K562 (cell line): ENCODE results near the gene HLF. TPM values are rescaled to one million over a fixed set of nuclear protein-coding genes. Genes with fewer than 3 reads are reported as not detected.
A peak's percentile ranks its signal among the peaks of the same experiment; 100 is the strongest.

Source experiments
- ATAC-seq: fragments of 200-7000 bp; cut with Tn5 transposase; 3 replicates; pipeline ENCODE4 v1.9.1; 2020; ENCODE audit warnings: moderate library complexity
- BruUV-seq: library from RNA; stranded (reverse); fragments of 400-500 nt; replicated peaks from 2 replicates; lab custom pipeline; 2021; lab: Mats Ljungman, UMichigan
- CTCF ChIA-PET: fragments of 300-600 bp; formaldehyde crosslinking; extraction: SDS; loops from one replicate; lab custom pipeline; 2021; ENCODE audit warnings: low intra/inter-chr PET ratio; lab: Yijun Ruan, JAX
- POLR2A ChIA-PET: fragments of 300-600, 350-650 bp; sonication (Branson Sonifier 250); formaldehyde crosslinking; extraction: SDS; loops from one replicate; lab custom pipeline; 2021; ENCODE audit warnings: antibody characterized with exemption, inconsistent platforms; lab: Yijun Ruan, JAX
- DNase-seq, 4 experiments: peaks; one replicate each; pipeline versions ENCODE4 v3.0.0 to v3.0.0-alpha.2; 2011 to 2018; ENCODE audit warnings: low spot score in 3 of 4, mixed read lengths in 3 of 4; ENCODE audit errors: extremely low read depth in 1 of 4
- FAIRE-seq: peaks from 2 replicates; lab custom pipeline; 2011; peaks lifted over from hg19 to GRCh38; lab: Jason Lieb, UNC
- H2AFZ ChIP-seq: 2 replicates; pipeline ENCODE4 v1.6.0; 2011; ENCODE audit warnings: low read depth, low read length, control low read depth, inconsistent platforms
- H3K27ac ChIP-seq: fragments of 200-600 bp; 3 replicates; pipeline ENCODE4 v1.8.0; 2011; ENCODE audit warnings: low read depth, mild to moderate bottlenecking, control low read depth, inconsistent platforms, low read length, moderate library complexity, mixed read lengths; ENCODE audit errors: extremely low read depth
- H3K27me3 ChIP-seq, 2 experiments: fragments of 300-600 bp in 1 of 2; 2 replicates in 1 of 2; 3 replicates in 1 of 2; pipeline versions ENCODE4 v1.6.0 to v1.8.0; 2011; ENCODE audit warnings: inconsistent platforms in 2 of 2, low read length in 2 of 2, mild to moderate bottlenecking in 1 of 2, mixed read lengths in 1 of 2, moderate library complexity in 1 of 2; ENCODE audit not compliant: control insufficient read depth in 2 of 2, insufficient read depth in 2 of 2
- H3K36me3 ChIP-seq: fragments of 300-600 bp; 3 replicates; pipeline ENCODE4 v1.8.0; 2011; ENCODE audit warnings: mild to moderate bottlenecking, low read length, inconsistent platforms; ENCODE audit not compliant: control insufficient read depth, insufficient read depth
- H3K4me1 ChIP-seq, 2 experiments: fragments of 200-600 bp in 1 of 2; replicated peaks in 1 of 2; 2 replicates in 1 of 2; 3 replicates in 1 of 2; pipeline versions ENCODE4 v1.5.1 to v1.8.0; 2011; ENCODE audit warnings: inconsistent platforms in 2 of 2, low read length in 2 of 2, mild to moderate bottlenecking in 1 of 2, mixed read lengths in 1 of 2, moderate library complexity in 1 of 2; ENCODE audit not compliant: control insufficient read depth in 2 of 2, insufficient read depth in 2 of 2
- H3K4me2 ChIP-seq: 2 replicates; pipeline ENCODE4 v1.6.1; 2011; ENCODE audit warnings: low read length, control low read depth, inconsistent platforms, mixed read lengths; ENCODE audit not compliant: insufficient read depth
- H3K4me3 ChIP-seq: fragments of 200-600 bp; sonication (generic), shearing (Covaris generic); 2 replicates; pipeline ENCODE4 v1.5.1; 2016; ENCODE audit warnings: control low read depth, inconsistent platforms
- H3K79me2 ChIP-seq: fragments of 200-600 bp; 3 replicates; pipeline ENCODE4 v1.8.0; 2011; ENCODE audit warnings: low read length, inconsistent platforms; ENCODE audit not compliant: control insufficient read depth, insufficient read depth
- H3K9ac ChIP-seq, 2 experiments: 2 replicates each; pipeline versions ENCODE4 v1.6.0 to v1.6.1; 2011; ENCODE audit warnings: low read depth in 2 of 2, low read length in 2 of 2, control low read depth in 1 of 2, inconsistent platforms in 1 of 2, mild to moderate bottlenecking in 1 of 2, mixed read lengths in 1 of 2; ENCODE audit not compliant: insufficient read depth in 1 of 2
- H3K9me1 ChIP-seq: one replicate; pipeline ENCODE4 v1.6.0; 2011; ENCODE audit warnings: inconsistent platforms, mild to moderate bottlenecking, low read length, moderate library complexity; ENCODE audit not compliant: control insufficient read depth, insufficient read depth
- H3K9me3 ChIP-seq: replicated peaks from 2 replicates; pipeline ENCODE4 v1.5.1; 2011; ENCODE audit warnings: low read depth, low read length, inconsistent platforms; ENCODE audit not compliant: control insufficient read depth, insufficient read depth
- H4K20me1 ChIP-seq: replicated peaks from 2 replicates; pipeline ENCODE4 v1.6.1; 2011; ENCODE audit warnings: low read length, inconsistent platforms, mixed read lengths; ENCODE audit not compliant: control insufficient read depth, insufficient read depth
- ARID1B ChIP-seq: fragments of 450-650 bp; IDR thresholded peaks from 2 replicates; pipeline ENCODE4 v1.6.1; 2016; ENCODE audit warnings: antibody characterized with exemption, mild to moderate bottlenecking, inconsistent platforms
- CAMTA2 ChIP-seq: fragments of 250-450 bp; sonication (Bioruptor Pico); conservative IDR thresholded peaks from 2 replicates; pipeline ENCODE4 v1.5.1; 2022
- CREM ChIP-seq: IDR thresholded peaks from 2 replicates; pipeline ENCODE4 v1.6.1; 2014; ENCODE audit warnings: antibody characterized with exemption, low read depth
- FOSL1 ChIP-seq: fragments of 200-800 bp; sonication (Bioruptor generic); conservative IDR thresholded peaks from 2 replicates; pipeline ENCODE4 v1.6.1; 2016; ENCODE audit warnings: missing genetic modification characterization, missing compliant biosample characterization
- JUN ChIP-seq, 2 experiments: sonication (generic) in 1 of 2; formaldehyde crosslinking in 1 of 2; IDR thresholded peaks; 2 replicates each; pipeline versions ENCODE4 v1.6.1 to v1.8.0; 2012 to 2022; ENCODE audit warnings: borderline replicate concordance in 2 of 2, mild to moderate bottlenecking in 2 of 2, improper control_type of control experiment in 1 of 2, low read depth in 1 of 2, low read length in 1 of 2, missing genetic modification reagents in 1 of 2
- JUND ChIP-seq, 2 experiments: IDR thresholded peaks; 2 replicates in 1 of 2; 3 replicates in 1 of 2; pipeline ENCODE4 v1.6.1; 2011; ENCODE audit warnings: borderline replicate concordance in 2 of 2, low read depth in 2 of 2, low read length in 2 of 2, improper control_type of control experiment in 1 of 2, missing biosample characterization in 1 of 2, missing genetic modification characterization in 1 of 2, missing genetic modification reagents in 1 of 2
- L3MBTL2 ChIP-seq: fragments of 450-650 bp; IDR thresholded peaks from 2 replicates; pipeline ENCODE4 v1.6.1; 2016; ENCODE audit warnings: mild to moderate bottlenecking, moderate library complexity
- NELFE ChIP-seq: IDR thresholded peaks from 2 replicates; pipeline ENCODE4 v1.6.1; 2011; ENCODE audit warnings: mild to moderate bottlenecking; ENCODE audit not compliant: insufficient read depth, insufficient read length
- NR1H2 ChIP-seq: sonication (generic); formaldehyde crosslinking; IDR thresholded peaks from 2 replicates; pipeline ENCODE4 v1.4.0; 2020; ENCODE audit warnings: mild to moderate bottlenecking, missing genetic modification reagents
- SIN3B ChIP-seq: fragments of 450-650 bp; IDR thresholded peaks from 2 replicates; pipeline ENCODE4 v1.6.1; 2017; ENCODE audit warnings: low read depth, mild to moderate bottlenecking, moderate library complexity
- TAF1 ChIP-seq: IDR thresholded peaks from 2 replicates; pipeline ENCODE4 v1.6.1; 2011; ENCODE audit warnings: mild to moderate bottlenecking, low read length, moderate library complexity; ENCODE audit not compliant: insufficient read depth, control insufficient read depth, severe bottlenecking; ENCODE audit errors: extremely low read depth
- TRIM24 ChIP-seq, 2 experiments: fragments of 450-650 bp; IDR thresholded peaks; 2 replicates each; pipeline ENCODE4 v1.6.1; 2016
- ZNF41 ChIP-seq: fragments of 250-450 bp; sonication (Bioruptor Pico); conservative IDR thresholded peaks from 2 replicates; pipeline ENCODE4 v1.4.0; 2020; ENCODE audit warnings: mild to moderate bottlenecking
- ZNF561 ChIP-seq: fragments of 450-650 bp; formaldehyde crosslinking; conservative IDR thresholded peaks from 2 replicates; pipeline ENCODE4 v1.4.0; 2020; ENCODE audit warnings: mild to moderate bottlenecking, moderate library complexity
- WGBS: fragments of 100-300 bp; shearing (Covaris generic); methylation state at CpG from one replicate; pipeline ENCODE4 v1.1.6; 2016; ENCODE audit warnings: low coverage, mixed read lengths; ENCODE audit not compliant: insufficient coverage; ENCODE audit errors: missing lambda C conversion rate; 5-methylcytosine and 5-hydroxymethylcytosine counted together
- in situ Hi-C: fragments of 300-500 bp; cut with MboI; formaldehyde crosslinking; loops from 4 replicates; pipeline ENCODE4 v1.15.0; 2018; ENCODE audit warnings: inconsistent platforms, mixed read lengths
- intact Hi-C: fragments of 100-400 bp; cut with micrococcal nuclease; formaldehyde crosslinking; loops from 2 replicates; pipeline ENCODE4 v1.14.2; 2022
- polyA plus RNA-seq, 8 experiments: library from polyadenylated mRNA; depleted of rRNA in 4 of 8; stranded (reverse) in 5 of 8; unstranded in 3 of 8; fragments of >200 nt; fragmentation: Nextera tagmentation in 2 of 8; fragmentation: Illumina TruSeq in 1 of 8; extraction: Ambion mirVana in 2 of 8; extraction: Trizol in 1 of 8; gene quantifications; 2 replicates each; pipeline versions ENCODE4 v1.2.1 to v1.2.3, GENCODE V29; 2011 to 2014; ENCODE audit warnings: inconsistent platforms in 1 of 8, missing spikeins in 1 of 8
- total RNA-seq, 7 experiments: library from RNA; depleted of rRNA in 6 of 7; stranded (reverse); fragments of >200 nt in 6 of 7; fragmentation: Illumina TruSeq in 2 of 7; extraction: Trizol in 2 of 7; gene quantifications; 2 replicates each; pipeline versions ENCODE4 v1.2.1 to v1.2.3, GENCODE V29; 2011 to 2021; ENCODE audit warnings: low replicate concordance in 1 of 7
- TF ChIP-seq, protein P1 (sequence below), 2 experiments: fragments of 450-650 bp in 1 of 2; sonication (generic) in 1 of 2; formaldehyde crosslinking in 1 of 2; IDR thresholded peaks in 1 of 2; conservative IDR thresholded peaks in 1 of 2; 2 replicates each; pipeline versions ENCODE4 v1.6.1 to v1.8.1; 2016 to 2023; ENCODE audit warnings: mild to moderate bottlenecking in 2 of 2, moderate library complexity in 2 of 2, inconsistent platforms in 1 of 2, missing genetic modification reagents in 1 of 2
- TF ChIP-seq, protein P2 (sequence below), 2 experiments: fragments of 450-650 bp in 1 of 2; sonication (generic) in 1 of 2; formaldehyde crosslinking; conservative IDR thresholded peaks; 2 replicates each; pipeline versions ENCODE4 v1.4.0 to v1.8.1; 2020 to 2022; ENCODE audit warnings: mild to moderate bottlenecking in 1 of 2, missing genetic modification reagents in 1 of 2
- TF ChIP-seq, protein P3 (sequence below): fragments of 250-450 bp; sonication (Bioruptor Pico); IDR thresholded peaks from 2 replicates; pipeline ENCODE4 v1.6.1; 2021; ENCODE audit warnings: mild to moderate bottlenecking

Gene HLF
- total and polyA plus RNA-seq, 9 of the 15 experiments (the other 6 are each of a cell fraction or from before 2014, with no cell fraction given), result 0.03 to 0.24 (median 0.09) TPM

DNA sequence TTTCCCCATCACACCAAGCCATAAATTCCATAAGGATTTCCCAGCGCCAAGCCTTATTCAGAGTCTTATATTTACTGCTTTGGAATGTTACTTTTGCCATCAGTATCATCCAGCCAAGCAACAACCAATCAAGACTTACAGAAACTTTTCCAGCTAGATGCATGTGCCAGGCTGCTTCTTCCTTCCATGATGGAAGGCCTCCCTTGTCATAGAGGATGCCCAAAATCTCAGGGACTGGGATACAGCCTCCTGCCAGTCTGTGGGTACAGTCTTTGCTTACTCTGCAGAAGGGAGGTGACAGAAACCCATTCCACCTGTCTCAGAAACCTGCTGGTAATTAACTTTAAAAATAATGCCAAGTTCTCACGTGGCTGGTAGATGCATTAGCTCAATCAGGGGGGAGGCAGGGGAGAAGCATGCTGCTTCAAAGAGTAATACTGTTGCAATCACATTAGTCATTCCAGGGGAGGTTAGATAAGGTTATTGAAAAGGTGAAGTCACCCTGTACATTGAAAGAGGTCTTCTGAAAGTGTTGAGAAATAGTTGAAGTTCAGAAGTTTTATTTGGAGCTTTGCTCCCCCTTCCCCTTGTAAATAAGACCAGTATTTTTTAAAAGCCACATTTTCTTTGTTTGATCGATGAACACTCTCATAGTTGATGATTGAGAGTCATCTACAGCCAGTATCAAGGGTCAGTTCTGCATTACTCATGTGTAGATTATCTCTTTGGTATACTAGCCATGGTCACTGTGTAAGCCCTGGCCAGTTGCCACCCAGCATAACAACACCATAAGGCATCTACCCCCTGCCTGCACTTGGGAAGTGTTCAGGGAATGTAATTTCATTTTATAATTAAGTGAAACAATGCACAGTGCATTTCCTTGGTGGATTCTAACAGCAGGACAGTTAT, 22.2 kb downstream of the HLF start:
- ChIA-PET POLR2A (interaction anchor here (0.5 to 0.6 kb wide), 3 partner anchors 18 to 78 kb away, joined by 3 to 4 read pairs (median 3); no protein-coding TSS in a partner anchor), CTCF (no interaction called here)
- in situ Hi-C loops, result no loop called here
- no peak overlapping the region for H3K4me2 ChIP-seq
- no peaks in the 10 kb centered on the region for H3K9me1 ChIP-seq
- no peak for DNase-seq
- H3K36me3 ChIP-seq, result no peaks in the 10 kb centered on the region
- ATAC-seq, result no peak
- intact Hi-C loops, result no loop called here
- no peaks in the 10 kb centered on the region for H4K20me1 ChIP-seq
- H3K4me1 ChIP-seq, result no peaks in the 10 kb centered on the region
- no peaks in the 10 kb centered on the region for H3K9me3 ChIP-seq
- H3K4me3 ChIP-seq, result no peak overlapping the region
- H2AFZ ChIP-seq, result no peak overlapping the region
- H3K79me2 ChIP-seq, result no peaks in the 10 kb centered on the region
- no peak overlapping the region for H3K9ac ChIP-seq
- BruUV-seq, result no TSS peak
- H3K27ac ChIP-seq, result no peak overlapping the region
- no peak for FAIRE-seq
- peaks cover 0 to 4% of the 10 kb centered on the region in 2 experiments; a peak in 3 of 5 replicates for H3K27me3 ChIP-seq
- 0% methylated on average over 3 of the region's 3 CpGs for WGBS
- TF ChIP-seq ZNF41 (CRISPR knock-in tag), result no peak
- no peak for TF ChIP-seq TAF1
- TF ChIP-seq, protein P1, sequence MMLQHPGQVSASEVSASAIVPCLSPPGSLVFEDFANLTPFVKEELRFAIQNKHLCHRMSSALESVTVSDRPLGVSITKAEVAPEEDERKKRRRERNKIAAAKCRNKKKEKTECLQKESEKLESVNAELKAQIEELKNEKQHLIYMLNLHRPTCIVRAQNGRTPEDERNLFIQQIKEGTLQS (IDR thresholded peaks at IDR 0.05), result peak; percentile 81
- TF ChIP-seq, protein P1 (CRISPR knock-in tag; conservative IDR thresholded peaks at IDR 0.05), result no peak
- TF ChIP-seq, protein P2, sequence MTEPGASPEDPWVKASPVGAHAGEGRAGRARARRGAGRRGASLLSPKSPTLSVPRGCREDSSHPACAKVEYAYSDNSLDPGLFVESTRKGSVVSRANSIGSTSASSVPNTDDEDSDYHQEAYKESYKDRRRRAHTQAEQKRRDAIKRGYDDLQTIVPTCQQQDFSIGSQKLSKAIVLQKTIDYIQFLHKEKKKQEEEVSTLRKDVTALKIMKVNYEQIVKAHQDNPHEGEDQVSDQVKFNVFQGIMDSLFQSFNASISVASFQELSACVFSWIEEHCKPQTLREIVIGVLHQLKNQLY (CRISPR knock-in tag; conservative IDR thresholded peaks at IDR 0.05), result no peak
- TF ChIP-seq FOSL1 (tag), result peak; percentile 82
- peak; percentile 48 to 51; a peak in 1 of 4 replicates for TF ChIP-seq TRIM24 (IDR thresholded peaks at IDR 0.05)
- TF ChIP-seq L3MBTL2, result 0 out of 2 replicates have a peak, but pooled peaks have one; percentile 24
- TF ChIP-seq NELFE, result no peak
- no peak for TF ChIP-seq NR1H2 (CRISPR knock-in tag)
- TF ChIP-seq ZNF561, result no peak
- TF ChIP-seq, protein P3, sequence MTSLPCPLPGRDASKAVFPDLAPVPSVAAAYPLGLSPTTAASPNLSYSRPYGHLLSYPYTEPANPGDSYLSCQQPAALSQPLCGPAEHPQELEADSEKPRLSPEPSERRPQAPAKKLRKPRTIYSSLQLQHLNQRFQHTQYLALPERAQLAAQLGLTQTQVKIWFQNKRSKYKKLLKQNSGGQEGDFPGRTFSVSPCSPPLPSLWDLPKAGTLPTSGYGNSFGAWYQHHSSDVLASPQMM (CRISPR knock-in tag), result no peak
- peak; percentile 28; the same call in 1 of the 2 replicates for TF ChIP-seq ARID1B
- 0 out of 2 replicates have a peak, but pooled peaks have one; percentile 32 for TF ChIP-seq JUND (IDR thresholded peaks at IDR 0.05; ENCODE audit: borderline replicate concordance, low read depth, low read length)
- TF ChIP-seq JUND (tag; IDR thresholded peaks at IDR 0.05; ENCODE audit: borderline replicate concordance, low read depth, low read length), result no peak; the same call in 2 of the 3 replicates
- no peak for TF ChIP-seq CREM
- no peak for TF ChIP-seq SIN3B
- peak; percentile 54; the same call in 1 of the 2 replicates for TF ChIP-seq JUN (IDR thresholded peaks at IDR 0.05; ENCODE audit: borderline replicate concordance, low read depth, low read length)
- no peak for TF ChIP-seq JUN (CRISPR knock-in tag; IDR thresholded peaks at IDR 0.05; ENCODE audit: borderline replicate concordance)
- no peak for TF ChIP-seq CAMTA2 (CRISPR knock-in tag)
